Adrenal gland (tissue), 5 donors: ENCODE data around the gene FOXO3B.
"Not testable (repeated sequence)": the region's sequence is repeated elsewhere in the genome, so short reads cannot be mapped to it uniquely, and the experiment has no call there.

Experiments used
- POLR2A ChIP-seq, 2 donors: fragments of 450-650 bp; IDR thresholded peaks; one replicate each; pipeline ENCODE4 v1.6.1; 2017; ENCODE audit warnings: antibody characterized with exemption in 2 of 2, mild to moderate bottlenecking in 2 of 2, moderate library complexity in 1 of 2
- TF ChIP-seq, protein P1 (sequence below), 6 experiments: fragments of 450-650 bp in 4 of 6; fragments of 200-600 bp in 2 of 6; sonication (generic) in 1 of 6; IDR thresholded peaks; 1 replicate in 5 of 6; 2 replicates in 1 of 6; pipeline versions ENCODE4 v1.5.1 to v1.8.0; 2016 to 2021; ENCODE audit warnings: antibody characterized with exemption in 6 of 6, mild to moderate bottlenecking in 2 of 6, moderate library complexity in 1 of 6
- donor health status: DM: no; HTN: no; CAD: no.

- TF ChIP-seq, protein P1, sequence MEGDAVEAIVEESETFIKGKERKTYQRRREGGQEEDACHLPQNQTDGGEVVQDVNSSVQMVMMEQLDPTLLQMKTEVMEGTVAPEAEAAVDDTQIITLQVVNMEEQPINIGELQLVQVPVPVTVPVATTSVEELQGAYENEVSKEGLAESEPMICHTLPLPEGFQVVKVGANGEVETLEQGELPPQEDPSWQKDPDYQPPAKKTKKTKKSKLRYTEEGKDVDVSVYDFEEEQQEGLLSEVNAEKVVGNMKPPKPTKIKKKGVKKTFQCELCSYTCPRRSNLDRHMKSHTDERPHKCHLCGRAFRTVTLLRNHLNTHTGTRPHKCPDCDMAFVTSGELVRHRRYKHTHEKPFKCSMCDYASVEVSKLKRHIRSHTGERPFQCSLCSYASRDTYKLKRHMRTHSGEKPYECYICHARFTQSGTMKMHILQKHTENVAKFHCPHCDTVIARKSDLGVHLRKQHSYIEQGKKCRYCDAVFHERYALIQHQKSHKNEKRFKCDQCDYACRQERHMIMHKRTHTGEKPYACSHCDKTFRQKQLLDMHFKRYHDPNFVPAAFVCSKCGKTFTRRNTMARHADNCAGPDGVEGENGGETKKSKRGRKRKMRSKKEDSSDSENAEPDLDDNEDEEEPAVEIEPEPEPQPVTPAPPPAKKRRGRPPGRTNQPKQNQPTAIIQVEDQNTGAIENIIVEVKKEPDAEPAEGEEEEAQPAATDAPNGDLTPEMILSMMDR (IDR thresholded peaks at IDR 0.05), result not testable (repeated sequence)
- TF ChIP-seq POLR2A (IDR thresholded peaks at IDR 0.05), result not testable (repeated sequence)
These were observed 39.0 kb downstream of the FOXO3B start for GRCh38 chr17:18643124-18643523.
